Activated naive CD4-positive, alpha-beta T cell treated with anti-CD3 and anti-CD28 coated beads, Interleukin-2, amount 50 U/mL, for 72 hours (primary cell): Measurements from ENCODE around the gene PTCD2. TPM values are rescaled to one million over a fixed set of nuclear protein-coding genes. Genes with fewer than 3 reads are reported as not detected.
A peak's percentile ranks its signal among the peaks of the same experiment; 100 is the strongest.

Source experiments
- ATAC-seq, 2 donors: fragments of 150-1000 bp; cut with Tn5 transposase; 2 replicates each; pipeline ENCODE4 v1.10.0; 2021; ENCODE audit warnings: mild to moderate bottlenecking in 2 of 2, moderate library complexity in 2 of 2
- DNase-seq, 2 donors: peaks; one replicate each; pipeline ENCODE4 v3.0.0; 2021 to 2022; ENCODE audit warnings: low spot score in 2 of 2
- H3K27ac Mint-ChIP-seq, 2 donors: one replicate each; pipeline ENCODE4 v1.8.0; 2022; ENCODE audit warnings: mild to moderate bottlenecking in 2 of 2, mixed read lengths in 2 of 2
- H3K36me3 Mint-ChIP-seq, 2 donors: one replicate each; pipeline ENCODE4 v1.8.0; 2022; ENCODE audit warnings: mixed read lengths in 2 of 2
- H3K9me3 Mint-ChIP-seq, 2 donors: one replicate each; pipeline ENCODE4 v1.8.0; 2022; ENCODE audit warnings: mixed read lengths in 2 of 2
- total RNA-seq, 2 donors: library from RNA; stranded (reverse); gene quantifications; one replicate each; pipeline ENCODE4 v1.2.3, GENCODE V29; 2022

PTCD2 gene
- total RNA-seq, 2 donors from 2014 or later: 10.3 to 12.8 TPM

DNA sequence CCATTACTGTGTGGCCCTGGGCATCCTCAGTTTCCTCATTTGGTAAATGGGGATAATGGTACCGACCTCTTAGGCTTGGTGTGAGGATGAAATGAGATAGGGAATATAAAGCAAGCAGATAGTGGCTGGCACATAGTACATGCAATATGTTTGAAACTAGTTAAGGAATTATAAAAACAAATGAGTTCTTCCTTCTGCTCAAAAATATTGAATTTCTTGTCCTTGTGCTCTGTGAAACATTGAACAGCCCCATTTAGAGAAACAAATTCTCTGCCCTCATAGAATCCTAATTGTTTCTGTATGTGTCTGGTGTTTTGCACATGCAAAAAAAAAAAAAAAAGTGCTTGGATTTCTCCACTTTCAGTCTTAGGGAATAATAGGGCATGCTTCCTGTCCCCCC is 39.7 kb downstream of the PTCD2 start:
- no peak for DNase-seq
- Mint-ChIP-seq H3K9me3 (no peaks in the 10 kb centered on the region), H3K27ac (no peak overlapping the region), H3K36me3 (peaks cover 21 to 31% of the 10 kb centered on the region in 2 donors)
- ATAC-seq: no peak

DNA sequence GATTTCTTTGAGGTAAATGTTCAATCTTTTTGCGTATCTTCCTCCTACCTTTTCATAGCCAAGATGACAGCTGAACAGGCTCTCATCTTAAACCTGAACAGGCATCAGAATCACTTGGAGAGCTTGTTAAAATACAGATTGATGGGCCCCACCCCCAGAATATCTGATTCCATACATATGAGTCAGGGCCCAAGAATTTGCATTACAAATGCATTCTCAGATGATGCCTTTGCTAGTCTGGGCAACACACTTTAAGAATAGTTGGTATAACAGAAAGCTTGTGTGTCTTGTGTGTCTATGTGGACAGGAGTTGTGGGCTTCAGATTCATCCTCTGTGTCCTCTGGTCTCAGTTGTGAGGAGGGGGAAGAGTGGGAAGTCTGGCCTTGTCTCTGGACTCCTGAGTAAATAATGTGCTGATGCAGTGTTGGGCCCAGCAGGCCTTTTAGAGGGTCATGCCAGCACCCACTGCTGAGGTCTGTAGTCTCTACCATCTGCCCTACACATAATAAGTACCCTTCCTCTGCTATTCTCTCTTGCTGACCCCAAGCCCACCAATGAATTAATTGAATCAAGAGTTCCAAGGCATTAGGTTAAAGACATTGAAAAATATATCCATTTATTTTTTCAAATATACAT is 43.1 kb downstream of the PTCD2 start:
- no peak for ATAC-seq
- Mint-ChIP-seq H3K27ac (peak overlapping the region in 1 of 2 donors; percentile 74), H3K36me3 (peaks cover 21 to 31% of the 10 kb centered on the region in 2 donors), H3K9me3 (no peaks in the 10 kb centered on the region)
- DNase-seq: no peak

GRCh38 chr5:72364171-72364570 is 44.0 kb downstream of the PTCD2 start:
- Mint-ChIP-seq H3K36me3 (peaks cover 19 to 30% of the 10 kb centered on the region in 2 donors), H3K9me3 (no peaks in the 10 kb centered on the region), H3K27ac (no peak overlapping the region)
- ATAC-seq: no peak
- DNase-seq: no peak

GRCh38 chr5:72364951-72365350 is 44.8 kb downstream of the PTCD2 start:
- H3K9me3 Mint-ChIP-seq: no peaks in the 10 kb centered on the region
- no peak overlapping the region for H3K27ac Mint-ChIP-seq
- DNase-seq (no peak), ATAC-seq (no peak)
- H3K36me3 Mint-ChIP-seq: peaks cover 12 to 24% of the 10 kb centered on the region in 2 donors

- Mint-ChIP-seq H3K27ac (no peak overlapping the region), H3K9me3 (no peaks in the 10 kb centered on the region), H3K36me3 (peaks cover 12 to 24% of the 10 kb centered on the region in 2 donors)
- DNase-seq: peak in 1 of 2 donors; percentile 26
- ATAC-seq: peak in 1 of 2 donors; percentile 67
Observed at GRCh38 chr5:72366324-72366976, 46.3 kb downstream of the PTCD2 start.

- DNase-seq (no peak), ATAC-seq (no peak)
- no peak overlapping the region for H3K27ac Mint-ChIP-seq
- no peaks in the 10 kb centered on the region for H3K9me3 Mint-ChIP-seq
- peaks cover 7 to 8% of the 10 kb centered on the region in 2 donors for H3K36me3 Mint-ChIP-seq
Observed at GRCh38 chr5:72368271-72368670, 48.1 kb downstream of the PTCD2 start.

- DNase-seq: no peak
- no peak for ATAC-seq
- peaks cover 6 to 8% of the 10 kb centered on the region in 2 donors for H3K36me3 Mint-ChIP-seq
- no peak overlapping the region for H3K27ac Mint-ChIP-seq
- no peaks in the 10 kb centered on the region for H3K9me3 Mint-ChIP-seq
Observed at GRCh38 chr5:72369301-72369700, 49.1 kb downstream of the PTCD2 start.

- DNase-seq: no peak
- no peaks in the 10 kb centered on the region for H3K9me3 Mint-ChIP-seq
- no peak overlapping the region for H3K27ac Mint-ChIP-seq
- peaks cover 6 to 8% of the 10 kb centered on the region in 2 donors for H3K36me3 Mint-ChIP-seq
- ATAC-seq: no peak
Observed at GRCh38 chr5:72369711-72370110, 49.5 kb downstream of the PTCD2 start.

GRCh38 chr5:72372331-72372730 is 52.2 kb downstream of the PTCD2 start:
- Mint-ChIP-seq H3K9me3 (peaks cover 0 to 4% of the 10 kb centered on the region in 2 donors), H3K27ac (no peak overlapping the region), H3K36me3 (peaks cover 8 to 13% of the 10 kb centered on the region in 2 donors)
- no peak for DNase-seq
- no peak for ATAC-seq

GRCh38 chr5:72372923-72373322 is 52.8 kb downstream of the PTCD2 start:
- ATAC-seq: no peak
- no peak overlapping the region for H3K27ac Mint-ChIP-seq

GRCh38 chr5:72374844-72375243 is 54.7 kb downstream of the PTCD2 start:
- DNase-seq: no peak
- ATAC-seq: no peak
- H3K27ac Mint-ChIP-seq: no peak overlapping the region
- peaks cover 8 to 18% of the 10 kb centered on the region in 2 donors for H3K36me3 Mint-ChIP-seq
- H3K9me3 Mint-ChIP-seq: peaks cover 0 to 4% of the 10 kb centered on the region in 2 donors

More at GRCh38 chr5:72372923-72373322, 52.8 kb downstream of the PTCD2 start:
- DNase-seq: no peak
- H3K9me3 Mint-ChIP-seq: peaks cover 0 to 4% of the 10 kb centered on the region in 2 donors
- peaks cover 8 to 13% of the 10 kb centered on the region in 2 donors for H3K36me3 Mint-ChIP-seq

DNA sequence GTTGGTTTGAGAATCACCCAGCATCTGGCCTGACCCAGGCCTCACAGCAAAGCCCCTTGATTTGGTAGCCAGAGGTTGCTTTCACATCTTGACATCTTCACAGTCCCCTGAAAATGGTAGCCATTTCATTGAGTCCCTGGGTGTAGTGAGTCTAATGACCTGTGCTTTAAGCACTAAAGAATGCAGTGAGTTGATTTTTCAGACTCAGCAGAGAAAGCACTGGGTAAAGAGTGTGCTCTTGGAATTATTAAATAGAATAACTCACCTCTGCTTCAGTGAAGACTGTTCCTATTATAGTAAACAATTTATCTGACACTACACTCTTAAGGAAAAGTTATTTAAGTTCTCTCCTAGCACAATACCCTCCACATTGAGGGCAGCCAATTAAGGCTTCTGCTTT is 56.2 kb downstream of the PTCD2 start:
- Mint-ChIP-seq H3K36me3 (peaks cover 0 to 11% of the 10 kb centered on the region in 2 donors), H3K9me3 (peaks cover 0 to 4% of the 10 kb centered on the region in 2 donors), H3K27ac (no peak overlapping the region)
- DNase-seq: no peak
- no peak for ATAC-seq

GRCh38 chr5:72377910-72378638 is 57.9 kb downstream of the PTCD2 start:
- Mint-ChIP-seq H3K9me3 (peaks cover 0 to 4% of the 10 kb centered on the region in 2 donors), H3K27ac (no peak overlapping the region), H3K36me3 (peaks cover 0 to 11% of the 10 kb centered on the region in 2 donors)
- no peak for ATAC-seq
- DNase-seq: no peak

DNA sequence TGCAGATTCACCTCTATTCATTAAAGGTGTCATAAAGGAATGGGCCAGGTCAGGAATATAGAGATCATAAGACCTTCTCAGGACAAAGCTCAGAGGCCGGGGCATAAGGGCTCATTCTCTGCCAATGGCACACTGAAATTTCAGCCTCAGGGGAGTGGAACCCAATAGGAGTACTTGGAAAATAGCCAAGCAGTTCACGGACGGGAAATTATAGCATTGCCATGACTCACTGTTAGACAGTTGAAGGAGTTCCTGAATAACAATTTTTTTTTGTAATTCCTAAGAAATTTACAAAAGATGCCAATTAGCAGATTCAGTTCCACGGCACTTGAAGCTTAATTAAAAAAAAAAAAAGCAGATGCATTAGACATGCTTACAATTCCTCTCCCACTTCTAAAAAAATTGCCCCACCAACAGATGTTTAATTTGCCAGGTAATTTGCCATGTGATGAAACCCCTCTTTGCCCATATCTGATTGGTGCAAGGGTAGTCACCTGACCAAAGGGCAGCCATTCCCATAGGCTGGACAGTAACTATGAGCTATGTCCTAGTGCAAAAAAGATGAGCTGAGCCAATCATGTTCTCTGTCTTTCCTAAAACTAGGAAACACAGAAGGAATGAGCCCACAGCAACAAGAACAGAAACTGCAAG is 58.6 kb downstream of the PTCD2 start:
- ATAC-seq (no peak), DNase-seq (no peak)
- Mint-ChIP-seq H3K27ac (no peak overlapping the region), H3K9me3 (peaks cover 0 to 4% of the 10 kb centered on the region in 2 donors), H3K36me3 (peaks cover 0 to 11% of the 10 kb centered on the region in 2 donors)

GRCh38 chr5:72379936-72380335 is 59.8 kb downstream of the PTCD2 start:
- DNase-seq (no peak), ATAC-seq (no peak)
- Mint-ChIP-seq H3K27ac (no peak overlapping the region), H3K9me3 (peaks cover 0 to 4% of the 10 kb centered on the region in 2 donors), H3K36me3 (peaks cover 0 to 11% of the 10 kb centered on the region in 2 donors)

DNA sequence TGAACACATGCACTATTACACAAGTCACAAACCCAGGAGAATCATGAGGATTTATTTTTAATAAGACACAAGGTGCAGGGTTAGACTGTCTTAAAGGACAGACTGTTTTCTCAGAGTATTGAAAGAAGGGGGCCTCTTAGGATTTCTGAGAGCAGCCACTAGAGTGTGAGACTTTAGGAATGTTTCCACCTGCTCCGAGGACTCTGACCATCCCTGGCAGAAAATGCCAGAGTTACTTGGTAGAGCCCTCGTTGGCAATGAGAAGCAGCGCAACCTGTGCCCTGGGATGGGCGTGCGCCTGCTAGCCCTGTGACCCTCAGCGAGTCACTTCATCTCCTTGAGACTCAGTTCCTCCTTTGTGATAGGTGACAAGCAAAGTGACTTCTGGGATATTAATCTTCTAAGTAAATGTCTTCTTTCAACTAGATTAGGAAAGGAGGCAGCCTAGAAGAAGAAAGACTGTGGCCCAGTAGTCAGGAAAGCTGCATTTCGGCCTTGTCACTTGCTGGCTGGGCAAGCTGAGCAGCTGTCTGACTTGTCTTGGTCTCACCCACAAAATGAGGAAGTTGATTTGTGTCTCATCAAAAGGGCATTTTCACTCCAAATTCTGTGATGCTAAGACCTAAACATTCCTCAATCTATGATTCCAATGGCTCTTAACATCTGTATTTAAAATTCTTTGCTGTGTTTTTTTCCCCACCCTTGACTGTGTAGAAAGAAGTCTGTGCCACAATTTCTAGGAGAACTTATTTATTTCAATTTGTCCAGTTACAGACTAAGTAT is 60.5 kb downstream of the PTCD2 start:
- ATAC-seq: no peak
- H3K36me3 Mint-ChIP-seq: peaks cover 0 to 8% of the 10 kb centered on the region in 2 donors
- peaks cover 0 to under 1% of the 10 kb centered on the region in 2 donors for H3K9me3 Mint-ChIP-seq
- DNase-seq: no peak
- H3K27ac Mint-ChIP-seq: no peak overlapping the region
